Peyer's patch (tissue), 4 donors: ENCODE data around the gene ATAD3C. TPM values are rescaled to one million over a fixed set of nuclear protein-coding genes. Genes with fewer than 3 reads are reported as not detected.
A peak's percentile ranks its signal among the peaks of the same experiment; 100 is the strongest.

Experiments
- DNase-seq, 3 donors: peaks; one replicate each; pipeline ENCODE4 v3.0.0-alpha.2; 2017 to 2019
- H3K27ac ChIP-seq, 4 donors: fragments of 200-600 bp; sonication (generic); one replicate each; pipeline ENCODE4 v1.5.1; 2016 to 2019
- H3K27me3 ChIP-seq, 2 donors: fragments of 200-600 bp; sonication (generic); one replicate each; pipeline ENCODE4 v1.5.1; 2019
- H3K36me3 ChIP-seq, 3 donors: fragments of 200-600 bp; sonication (generic); one replicate each; pipeline ENCODE4 v1.5.1; 2016 to 2019
- H3K4me1 ChIP-seq, 4 donors: fragments of 200-600 bp; sonication (generic); one replicate each; pipeline ENCODE4 v1.5.1; 2016 to 2019
- H3K4me3 ChIP-seq, 4 donors: fragments of 200-600 bp; sonication (generic); 1 replicate in 3 of 4; 2 replicates in 1 of 4; pipeline ENCODE4 v1.5.1; 2016 to 2019; ENCODE audit warnings: mild to moderate bottlenecking in 1 of 4
- H3K9me3 ChIP-seq, 4 donors: fragments of 200-600 bp; sonication (generic); one replicate each; pipeline ENCODE4 v1.5.1; 2016 to 2019; ENCODE audit warnings: mild to moderate bottlenecking in 1 of 4
- CTCF ChIP-seq, 6 experiments: fragments of 450-650 bp in 4 of 6; fragments of 200-600 bp in 2 of 6; sonication (generic) in 1 of 6; IDR thresholded peaks; one replicate each; pipeline ENCODE4 v1.5.1; 2017 to 2019; ENCODE audit warnings: antibody characterized with exemption in 6 of 6, mild to moderate bottlenecking in 3 of 6, moderate library complexity in 1 of 6
- POLR2A ChIP-seq, 2 donors: fragments of 450-650 bp; IDR thresholded peaks; one replicate each; pipeline ENCODE4 v1.5.1; 2017; ENCODE audit warnings: antibody characterized with exemption in 2 of 2, mild to moderate bottlenecking in 2 of 2, moderate library complexity in 2 of 2
- total RNA-seq, 4 donors: library from RNA; depleted of rRNA; stranded (reverse); fragments of >200 nt; gene quantifications; one replicate each; pipeline ENCODE4 v1.1.0, GENCODE V29; 2016

Gene ATAD3C
- total RNA-seq, 4 donors from 2014 or later, result 0.27 TPM; not detected in 3

- peak in 2 of 3 donors; percentile 80 to 90 for DNase-seq
- H3K9me3 ChIP-seq, result peaks cover 0 to 2% (median 0%) of the 10 kb centered on the region in 4 donors
- H3K36me3 ChIP-seq, result no peaks in the 10 kb centered on the region
- H3K4me3 ChIP-seq, result peak overlapping the region in 2 of 4 donors; percentile 16 to 31
- peaks cover 9 to 80% (median 30%) of the 10 kb centered on the region in 4 donors for H3K4me1 ChIP-seq
- peak overlapping the region; percentile 67 to 91 (median 76) for H3K27ac ChIP-seq
- TF ChIP-seq POLR2A (IDR thresholded peaks at IDR 0.05), result no peak
- TF ChIP-seq CTCF (IDR thresholded peaks at IDR 0.05), result peak in 1 of 6 experiments; percentile 10
- H3K27me3 ChIP-seq, result no peaks in the 10 kb centered on the region
These were observed 16.3 kb upstream of the ATAD3C start for GRCh38 chr1:1432951-1433803.

- H3K27ac ChIP-seq, result peak overlapping the region; percentile 66 to 91 (median 76)
- H3K27me3 ChIP-seq, result no peaks in the 10 kb centered on the region
- peak overlapping the region in 3 of 4 donors; percentile 9 to 31 (median 16) for H3K4me3 ChIP-seq
- H3K36me3 ChIP-seq, result no peaks in the 10 kb centered on the region
- peaks cover 9 to 85% (median 30%) of the 10 kb centered on the region in 4 donors for H3K4me1 ChIP-seq
- TF ChIP-seq POLR2A (IDR thresholded peaks at IDR 0.05) (no peak), CTCF (IDR thresholded peaks at IDR 0.05) (no peak)
- H3K9me3 ChIP-seq, result peaks cover 0 to 2% (median 0%) of the 10 kb centered on the region in 4 donors
- no peak for DNase-seq
These were observed 15.7 kb upstream of the ATAD3C start for GRCh38 chr1:1433804-1434130.

DNA sequence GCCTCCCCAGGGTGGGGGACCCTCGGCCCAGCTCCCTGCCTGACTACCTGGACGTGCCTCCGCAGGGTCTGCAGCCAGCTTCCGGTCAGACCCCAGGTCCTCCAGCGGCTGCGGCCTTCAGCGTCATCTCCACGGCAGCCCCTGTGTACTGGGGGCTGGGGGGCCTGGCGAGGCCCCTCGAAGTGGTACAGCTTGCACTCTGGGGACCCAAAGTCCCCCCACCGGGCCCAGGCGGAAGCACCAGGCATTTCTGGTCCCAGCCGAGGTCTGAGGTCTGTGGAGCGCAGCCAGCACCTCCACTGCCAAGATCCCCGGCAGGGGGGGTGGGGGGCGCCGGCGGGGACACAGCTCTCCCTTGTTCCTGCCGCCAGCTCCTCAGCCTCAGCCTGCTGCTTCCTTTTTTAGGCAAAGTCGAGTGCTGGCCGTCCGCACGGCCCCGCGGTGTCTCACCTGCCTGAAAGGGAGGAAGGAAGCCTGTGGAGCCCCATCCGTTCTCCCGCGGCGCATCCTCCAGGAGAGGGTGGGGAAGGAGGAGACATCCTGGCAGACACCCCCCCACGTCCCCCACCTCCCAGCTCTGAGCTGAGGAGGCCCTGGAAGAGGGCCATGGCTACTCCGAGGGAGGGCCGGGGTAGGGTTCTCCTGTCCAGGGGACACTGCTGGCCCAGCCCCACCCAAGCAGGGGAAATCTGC lies 15.2 kb upstream of the ATAD3C start:
- TF ChIP-seq CTCF (IDR thresholded peaks at IDR 0.05), result no peak
- TF ChIP-seq POLR2A (IDR thresholded peaks at IDR 0.05), result no peak
- peaks cover 9 to 85% (median 30%) of the 10 kb centered on the region in 4 donors for H3K4me1 ChIP-seq
- H3K27ac ChIP-seq, result peak overlapping the region; percentile 66 to 91 (median 76)
- H3K9me3 ChIP-seq, result peaks cover 0 to 2% (median 0%) of the 10 kb centered on the region in 4 donors
- DNase-seq, result no peak
- H3K4me3 ChIP-seq, result peak overlapping the region in 3 of 4 donors; percentile 9 to 31 (median 16)
- no peaks in the 10 kb centered on the region for H3K27me3 ChIP-seq
- H3K36me3 ChIP-seq, result no peaks in the 10 kb centered on the region

DNA sequence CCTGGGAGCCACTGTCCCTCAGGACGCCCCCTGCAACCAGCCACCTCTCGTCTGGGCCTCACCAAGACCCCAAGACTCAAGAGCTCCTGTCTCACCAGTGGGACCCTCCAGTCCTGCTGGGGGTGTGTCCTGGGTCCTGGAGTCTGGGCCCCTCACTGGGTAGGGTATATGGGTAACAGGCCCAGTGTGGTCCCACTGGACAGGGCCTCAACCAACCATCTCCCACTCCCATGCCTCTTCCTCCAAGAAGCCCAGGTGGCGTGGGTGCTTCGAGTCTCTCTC lies 14.7 kb upstream of the ATAD3C start:
- no peak for DNase-seq
- H3K9me3 ChIP-seq, result peaks cover 0 to 2% (median 0%) of the 10 kb centered on the region in 4 donors
- no peaks in the 10 kb centered on the region for H3K27me3 ChIP-seq
- H3K27ac ChIP-seq, result peak overlapping the region; percentile 27 to 91 (median 76)
- peak overlapping the region in 1 of 4 donors; percentile 53 for H3K4me3 ChIP-seq
- H3K4me1 ChIP-seq, result peaks cover 9 to 80% (median 30%) of the 10 kb centered on the region in 4 donors
- no peak for TF ChIP-seq POLR2A (IDR thresholded peaks at IDR 0.05)
- TF ChIP-seq CTCF (IDR thresholded peaks at IDR 0.05), result no peak
- no peaks in the 10 kb centered on the region for H3K36me3 ChIP-seq

GRCh38 chr1:1435106-1435903 lies 14.2 kb upstream of the ATAD3C start, which contains the start of gene VWA1:
TSS of gene VWA1 (plus strand) at chr1:1435690. CDS start at chr1:1435749, 59 bp downstream.
- Histone ChIP-seq H3K4me3 (peak within 1 kb of the TSS; percentile 17 to 66 (median 56)), H3K27me3 (no peaks in the 10 kb centered on the region), H3K4me1 (peaks cover 9 to 78% (median 30%) of the 10 kb centered on the region in 4 donors), H3K36me3 (no peaks in the 10 kb centered on the region), H3K27ac (peak within 1 kb of the TSS; percentile 27 to 91 (median 76)), H3K9me3 (peaks cover 0 to 2% (median 0%) of the 10 kb centered on the region in 4 donors)
- peak; percentile 45 to 81 (median 76) for DNase-seq
- TF ChIP-seq CTCF (IDR thresholded peaks at IDR 0.05) (no peak), POLR2A (IDR thresholded peaks at IDR 0.05) (no peak)
